Breast epithelium (tissue), 4 donors: ENCODE results near the gene RABGAP1L. TPM values are rescaled to one million over a fixed set of nuclear protein-coding genes. Genes with fewer than 3 reads are reported as not detected.
A peak's percentile ranks its signal among the peaks of the same experiment; 100 is the strongest.
"Not testable (repeated sequence)": the region's sequence is repeated elsewhere in the genome, so short reads cannot be mapped to it uniquely, and the experiment has no call there.

ENCODE experiments used
- DNase-seq, 2 donors: peaks; one replicate each; pipeline ENCODE4 v3.0.0-alpha.2; 2019; ENCODE audit warnings: low spot score in 2 of 2
- H3K27ac ChIP-seq, 2 donors: fragments of 200-600 bp; sonication (generic) in 1 of 2; one replicate each; pipeline ENCODE4 v1.5.1; 2016 to 2019; ENCODE audit warnings: mild to moderate bottlenecking in 1 of 2
- H3K27me3 ChIP-seq, 2 donors: fragments of 200-600 bp; sonication (generic) in 1 of 2; one replicate each; pipeline versions ENCODE4 v1.5.1 to v1.6.0; 2017 to 2019; ENCODE audit warnings: control low read depth in 1 of 2, mild to moderate bottlenecking in 1 of 2
- H3K36me3 ChIP-seq: fragments of 200-600 bp; one replicate; pipeline ENCODE4 v1.5.1; 2019
- H3K4me1 ChIP-seq, 2 donors: fragments of 200-600 bp; sonication (generic); one replicate each; pipeline ENCODE4 v1.5.1; 2016 to 2019; ENCODE audit warnings: control low read depth in 1 of 2
- H3K4me3 ChIP-seq, 3 donors: fragments of 200-600 bp; sonication (generic); 1 replicate in 2 of 3; 2 replicates in 1 of 3; pipeline ENCODE4 v1.5.1; 2016 to 2019; ENCODE audit warnings: mild to moderate bottlenecking in 3 of 3, moderate library complexity in 2 of 3
- H3K9me3 ChIP-seq, 2 donors: fragments of 200-600 bp; sonication (generic) in 1 of 2; one replicate each; pipeline ENCODE4 v1.5.1; 2016 to 2019; ENCODE audit warnings: control low read depth in 1 of 2
- POLR2A ChIP-seq: fragments of 450-650 bp; IDR thresholded peaks from one replicate; pipeline ENCODE4 v1.6.1; 2016; ENCODE audit warnings: antibody characterized with exemption, mild to moderate bottlenecking, moderate library complexity
- POLR2AphosphoS5 ChIP-seq, 3 donors: sonication (generic); formaldehyde crosslinking; IDR thresholded peaks; one replicate each; pipeline ENCODE4 v1.6.1; 2017; ENCODE audit warnings: antibody characterized with exemption in 3 of 3
- intact Hi-C: fragments of 100-400 bp; cut with DNase I; formaldehyde crosslinking; loops from one replicate; pipeline ENCODE4 v1.15.1; 2023; ENCODE audit warnings: low total_unique reads
- total RNA-seq, 3 donors: library from RNA; depleted of rRNA; stranded (reverse); fragments of >200 nt; gene quantifications; one replicate each; pipeline ENCODE4 v1.1.0, GENCODE V29; 2016
- TF ChIP-seq, protein P1 (sequence below), 3 donors: fragments of 450-650 bp; IDR thresholded peaks; one replicate each; pipeline ENCODE4 v1.5.1; 2016 to 2017; ENCODE audit warnings: antibody characterized with exemption in 3 of 3, mild to moderate bottlenecking in 3 of 3, moderate library complexity in 3 of 3

The RABGAP1L gene
- total RNA-seq, 3 donors from 2014 or later = 41.3 to 83.7 (median 49.5) TPM

DNA sequence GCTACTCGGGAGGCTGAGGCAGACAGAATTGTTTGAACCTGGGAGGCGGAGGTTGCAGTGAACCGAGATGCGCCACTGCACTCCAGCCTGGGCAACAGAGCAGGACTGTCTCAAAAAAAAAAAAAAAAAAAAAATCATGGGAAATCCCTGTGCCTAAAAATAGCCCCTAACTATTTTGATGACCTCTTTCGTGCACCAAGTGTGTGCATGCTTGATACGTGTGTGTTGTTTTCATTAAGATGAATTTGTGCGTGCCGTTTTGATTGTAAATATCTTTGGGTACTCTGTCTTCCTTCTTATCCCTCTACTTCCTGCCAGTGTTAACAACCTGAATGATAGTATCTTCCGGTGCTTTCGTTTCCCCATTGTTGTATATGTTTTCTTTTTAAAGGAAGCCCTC, 850.2 kb downstream of the RABGAP1L start:
- intact Hi-C loops = no loop called here
- Histone ChIP-seq H3K4me3 (no peak overlapping the region), H3K27ac (no peak overlapping the region), H3K27me3 (no peaks in the 10 kb centered on the region), H3K9me3 (no peaks in the 10 kb centered on the region), H3K36me3 (peaks cover 6% of the 10 kb centered on the region), H3K4me1 (no peaks in the 10 kb centered on the region)
- no peak for DNase-seq
- no peak for TF ChIP-seq POLR2A
- TF ChIP-seq, protein P1, sequence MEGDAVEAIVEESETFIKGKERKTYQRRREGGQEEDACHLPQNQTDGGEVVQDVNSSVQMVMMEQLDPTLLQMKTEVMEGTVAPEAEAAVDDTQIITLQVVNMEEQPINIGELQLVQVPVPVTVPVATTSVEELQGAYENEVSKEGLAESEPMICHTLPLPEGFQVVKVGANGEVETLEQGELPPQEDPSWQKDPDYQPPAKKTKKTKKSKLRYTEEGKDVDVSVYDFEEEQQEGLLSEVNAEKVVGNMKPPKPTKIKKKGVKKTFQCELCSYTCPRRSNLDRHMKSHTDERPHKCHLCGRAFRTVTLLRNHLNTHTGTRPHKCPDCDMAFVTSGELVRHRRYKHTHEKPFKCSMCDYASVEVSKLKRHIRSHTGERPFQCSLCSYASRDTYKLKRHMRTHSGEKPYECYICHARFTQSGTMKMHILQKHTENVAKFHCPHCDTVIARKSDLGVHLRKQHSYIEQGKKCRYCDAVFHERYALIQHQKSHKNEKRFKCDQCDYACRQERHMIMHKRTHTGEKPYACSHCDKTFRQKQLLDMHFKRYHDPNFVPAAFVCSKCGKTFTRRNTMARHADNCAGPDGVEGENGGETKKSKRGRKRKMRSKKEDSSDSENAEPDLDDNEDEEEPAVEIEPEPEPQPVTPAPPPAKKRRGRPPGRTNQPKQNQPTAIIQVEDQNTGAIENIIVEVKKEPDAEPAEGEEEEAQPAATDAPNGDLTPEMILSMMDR (IDR thresholded peaks at IDR 0.05) = no peak
- no peak for TF ChIP-seq POLR2AphosphoS5 (IDR thresholded peaks at IDR 0.05)

DNA sequence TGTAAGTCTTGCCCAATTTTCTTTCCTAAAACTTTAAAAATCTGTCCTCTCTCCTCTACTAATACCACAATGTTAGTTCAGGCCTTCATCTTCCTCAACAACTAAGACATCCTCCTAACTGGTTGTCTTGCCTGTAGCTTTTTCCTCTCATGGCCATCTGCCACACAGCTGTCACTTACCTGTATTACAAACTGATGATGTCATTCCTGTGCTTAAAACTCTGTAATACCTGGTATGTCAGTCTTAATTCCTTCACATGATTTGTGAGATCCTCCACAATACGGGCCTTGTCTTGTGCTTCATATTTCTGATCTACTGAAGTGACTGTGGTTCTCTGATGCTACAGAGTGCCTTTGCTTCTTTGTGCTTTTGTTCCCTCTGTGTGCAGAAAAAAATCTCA, 854.1 kb downstream of the RABGAP1L start:
- TF ChIP-seq POLR2AphosphoS5 (IDR thresholded peaks at IDR 0.05) (no peak), POLR2A (no peak)
- Histone ChIP-seq H3K9me3 (no peaks in the 10 kb centered on the region), H3K4me3 (no peak overlapping the region), H3K4me1 (no peaks in the 10 kb centered on the region), H3K27ac (no peak overlapping the region), H3K36me3 (peaks cover 6% of the 10 kb centered on the region), H3K27me3 (no peaks in the 10 kb centered on the region)
- intact Hi-C loops = no loop called here
- no peak for DNase-seq

DNA sequence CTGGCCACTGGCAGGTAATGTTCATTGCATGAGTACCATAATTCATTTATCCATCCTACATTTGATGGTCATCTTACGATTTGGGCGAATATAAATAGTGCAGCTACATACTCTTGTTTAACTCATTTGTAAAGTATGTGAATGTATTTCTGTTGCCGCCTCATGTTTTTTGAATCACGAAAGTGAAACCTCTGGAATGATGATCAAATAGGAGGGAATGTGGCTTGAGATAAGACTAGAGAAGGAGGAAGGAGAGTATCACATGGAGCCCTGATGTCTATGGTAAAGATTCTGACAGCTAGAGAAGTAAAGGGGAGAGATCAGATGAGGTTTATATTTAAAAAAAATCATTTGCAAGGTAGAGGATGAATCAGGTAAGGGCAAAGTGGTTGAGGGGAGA, 855.9 kb downstream of the RABGAP1L start:
- peaks cover 6% of the 10 kb centered on the region for H3K36me3 ChIP-seq
- no peaks in the 10 kb centered on the region for H3K27me3 ChIP-seq
- H3K4me1 ChIP-seq = no peaks in the 10 kb centered on the region
- H3K4me3 ChIP-seq = no peak overlapping the region
- TF ChIP-seq, protein P1 (IDR thresholded peaks at IDR 0.05) = no peak
- no peak for TF ChIP-seq POLR2AphosphoS5 (IDR thresholded peaks at IDR 0.05)
- TF ChIP-seq POLR2A = no peak
- no peak overlapping the region for H3K27ac ChIP-seq
- intact Hi-C loops = no loop called here
- no peak for DNase-seq
- no peaks in the 10 kb centered on the region for H3K9me3 ChIP-seq

DNA sequence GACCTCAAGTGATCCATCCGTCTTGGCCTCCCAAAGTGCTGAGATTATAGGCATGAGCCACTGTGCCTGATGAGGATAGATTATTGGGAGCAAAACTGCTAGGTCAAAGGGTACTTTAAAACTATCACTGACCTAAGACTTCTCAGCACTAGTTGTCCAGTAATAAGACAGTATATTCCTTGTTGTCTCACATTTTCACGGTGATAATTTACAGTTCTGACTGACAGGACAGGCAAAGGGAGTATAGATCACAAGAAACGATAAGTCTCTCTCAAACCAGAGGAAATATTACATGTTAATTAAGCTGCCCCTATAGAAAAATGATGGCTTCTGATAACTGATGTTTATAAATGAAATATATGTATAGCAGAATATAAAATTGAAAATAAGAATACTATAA, 860.2 kb downstream of the RABGAP1L start:
- H3K4me1 ChIP-seq = no peaks in the 10 kb centered on the region
- H3K27ac ChIP-seq = no peak overlapping the region
- TF ChIP-seq, protein P1 (IDR thresholded peaks at IDR 0.05) = no peak
- no peak for TF ChIP-seq POLR2AphosphoS5 (IDR thresholded peaks at IDR 0.05)
- TF ChIP-seq POLR2A = no peak
- intact Hi-C loops = no loop called here
- H3K27me3 ChIP-seq = no peaks in the 10 kb centered on the region
- H3K9me3 ChIP-seq = no peaks in the 10 kb centered on the region
- no peaks in the 10 kb centered on the region for H3K36me3 ChIP-seq
- H3K4me3 ChIP-seq = no peak overlapping the region
- no peak for DNase-seq

DNA sequence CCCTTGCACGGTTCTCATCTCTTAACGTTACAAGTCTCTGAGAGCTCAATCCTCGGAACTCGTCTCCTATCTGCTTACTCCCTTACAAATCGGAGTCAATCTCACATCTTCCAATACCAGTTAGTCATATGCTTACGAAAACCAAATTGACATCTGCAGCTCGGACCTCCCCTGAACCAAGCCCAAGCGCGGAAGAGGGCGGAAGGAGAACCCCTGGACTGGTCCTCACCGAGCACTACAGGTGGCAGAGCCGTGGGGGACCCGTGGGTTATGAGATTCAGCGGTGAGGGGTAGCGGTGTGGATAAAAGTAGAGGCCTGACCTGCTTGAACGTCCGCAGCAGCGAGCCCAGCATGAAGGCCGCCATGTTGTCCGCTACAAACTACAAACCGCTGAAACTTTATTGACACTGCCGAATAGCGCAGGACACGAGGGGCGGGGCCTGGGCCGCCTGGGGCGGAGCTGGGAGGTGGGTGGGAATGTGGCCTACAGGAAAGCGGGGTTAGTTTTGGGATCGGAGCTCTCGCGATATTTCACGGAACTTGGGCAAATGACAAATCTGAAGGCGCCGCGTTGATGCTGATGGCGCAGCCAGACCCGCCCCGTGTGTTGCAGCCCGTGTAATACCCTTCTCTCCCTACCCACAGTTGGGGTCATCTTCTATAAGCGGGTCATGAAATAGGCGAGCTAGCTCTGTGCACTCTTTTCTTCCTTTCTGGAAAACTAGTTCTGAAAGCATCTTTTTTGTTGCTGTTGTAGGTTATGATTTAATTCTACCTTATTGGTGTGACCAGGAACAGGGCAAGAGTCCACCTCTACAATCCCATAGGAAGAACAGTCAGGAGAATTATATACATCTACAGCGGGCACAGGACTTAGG, 864.0 kb downstream of the RABGAP1L start, which contains the start of gene MRPS14:
TSS of gene MRPS14 (minus strand) at position 383 of the 879 bp plus-strand sequence. CDS start at position 366, 17 bp downstream.
- H3K27ac ChIP-seq = peak within 1 kb of the TSS; percentile 88 to 90
- intact Hi-C loops = no loop called here

DNA sequence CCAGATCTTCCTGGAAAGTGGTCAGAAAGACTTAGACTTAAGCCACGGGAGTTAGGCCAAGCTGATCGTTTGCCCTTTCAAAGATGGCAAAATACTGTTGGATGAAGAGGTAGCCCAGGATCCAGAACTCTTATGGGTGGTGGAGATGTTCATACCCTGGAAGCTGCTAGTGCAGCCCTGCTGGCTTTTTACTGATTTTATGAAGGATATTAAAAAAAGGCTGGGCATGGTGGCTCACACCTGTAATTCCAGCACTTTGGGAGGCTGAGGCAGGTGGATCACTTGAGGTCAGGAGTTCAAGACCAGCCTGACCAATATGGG, 864.6 kb downstream of the RABGAP1L start:
- Histone ChIP-seq H3K27ac (peak overlapping the region; percentile 88 to 90), H3K4me3 (peak overlapping the region; percentile 75 to 86 (median 83))
- H3K27me3 ChIP-seq, H3K9me3 ChIP-seq, intact Hi-C loops, H3K4me1 ChIP-seq, H3K36me3 ChIP-seq, DNase-seq: not testable (repeated sequence)

More for the DNA sequence above, 864.0 kb downstream of the RABGAP1L start, which contains the start of gene MRPS14:
- peak; percentile 97 to 98 for DNase-seq
- H3K4me1 ChIP-seq = no peaks in the 10 kb centered on the region
- H3K9me3 ChIP-seq = no peaks in the 10 kb centered on the region
- H3K36me3 ChIP-seq = no peaks in the 10 kb centered on the region
- TF ChIP-seq POLR2AphosphoS5 (IDR thresholded peaks at IDR 0.05) (peak; percentile 78 to 95 (median 90)), POLR2A (peak; percentile 83)
- TF ChIP-seq, protein P1 (IDR thresholded peaks at IDR 0.05) = no peak
- H3K27me3 ChIP-seq = no peaks in the 10 kb centered on the region
- H3K4me3 ChIP-seq = peak within 1 kb of the TSS; percentile 75 to 86 (median 83)
